ENCODE data around the gene CBLC. TPM values are rescaled to one million over a fixed set of nuclear protein-coding genes. Genes with fewer than 3 reads are reported as not detected.
"Not testable (repeated sequence)": the region's sequence is repeated elsewhere in the genome, so short reads cannot be mapped to it uniquely, and the experiment has no call there.

Gene CBLC
- total and polyA plus RNA-seq, 10 of the 15 experiments (the other 5 are each of a cell fraction or from before 2014, with no cell fraction given) = not detected

DNA sequence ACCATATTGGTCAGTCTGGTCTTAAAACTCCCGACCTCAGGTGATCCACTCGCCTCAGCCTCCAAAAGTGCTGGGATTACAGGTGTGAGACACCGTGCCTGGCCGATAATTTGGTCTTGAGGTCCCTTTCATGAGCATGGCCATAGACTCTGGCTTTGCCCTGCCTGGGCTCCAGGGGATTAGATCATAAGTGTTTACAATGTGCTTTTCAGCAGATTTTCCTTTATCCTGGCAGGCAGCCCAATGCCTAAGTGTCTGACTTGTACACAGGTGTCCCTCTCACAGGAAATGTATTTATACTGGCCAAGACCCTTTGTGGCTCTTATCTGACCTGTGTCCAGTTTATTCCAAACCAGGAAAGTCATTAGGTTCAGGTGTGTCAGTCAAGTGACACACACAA is 47.1 kb downstream of the CBLC start:
- Histone ChIP-seq H3K79me2 (ENCODE audit: control insufficient read depth, insufficient read depth, low read length) (no peaks in the 10 kb centered on the region), H3K9ac (ENCODE audit: control insufficient read depth, insufficient read depth, low read length) (no peak overlapping the region), H3K27ac (ENCODE audit: control insufficient read depth, insufficient read depth) (no peak overlapping the region), H3K36me3 (ENCODE audit: control insufficient read depth in 2 of 2, insufficient read depth in 2 of 2, low read length in 1 of 2) (no peaks in the 10 kb centered on the region), H3K9me3 (replicated peaks; ENCODE audit: control insufficient read depth, insufficient read depth, low read length) (no peaks in the 10 kb centered on the region), H3K4me1 (ENCODE audit: control insufficient read depth, insufficient read depth, low read length) (no peaks in the 10 kb centered on the region), H3K4me2 (ENCODE audit: control insufficient read depth, insufficient read depth) (no peak overlapping the region), H2AFZ (ENCODE audit: control insufficient read depth, low read depth, low read length) (no peak overlapping the region), H3K27me3 (replicated peaks in 1 of 2; ENCODE audit: control insufficient read depth in 2 of 2, insufficient read depth in 2 of 2, low read length in 1 of 2) (0 out of 4 replicates have a peak, but pooled peaks cover 0 to 1% of the 10 kb centered on the region in 2 experiments), H4K20me1 (ENCODE audit: control insufficient read depth, insufficient read depth) (no peaks in the 10 kb centered on the region), H3K4me3 (no peak overlapping the region)
- BruUV-seq (replicated peaks) = no TSS peak
- POLR2A ChIA-PET = no interaction called here
- intact Hi-C loops (cut with micrococcal nuclease; ENCODE audit: unreplicated experiment) = no loop called here
- no peak for ATAC-seq
- no peak for DNase-seq (ENCODE audit: low read depth, low spot score)
- TF ChIP-seq RBBP5 (conservative IDR thresholded peaks at IDR 0.05) = no peak
- TF ChIP-seq, protein P1, sequence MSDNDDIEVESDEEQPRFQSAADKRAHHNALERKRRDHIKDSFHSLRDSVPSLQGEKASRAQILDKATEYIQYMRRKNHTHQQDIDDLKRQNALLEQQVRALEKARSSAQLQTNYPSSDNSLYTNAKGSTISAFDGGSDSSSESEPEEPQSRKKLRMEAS (IDR thresholded peaks at IDR 0.05; ENCODE audit: low read depth, low read length) = no peak
- TF ChIP-seq TAF1 (IDR thresholded peaks at IDR 0.05; ENCODE audit: borderline replicate concordance, low read depth, low read length) = no peak
- TF ChIP-seq, protein P2, sequence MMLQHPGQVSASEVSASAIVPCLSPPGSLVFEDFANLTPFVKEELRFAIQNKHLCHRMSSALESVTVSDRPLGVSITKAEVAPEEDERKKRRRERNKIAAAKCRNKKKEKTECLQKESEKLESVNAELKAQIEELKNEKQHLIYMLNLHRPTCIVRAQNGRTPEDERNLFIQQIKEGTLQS (IDR thresholded peaks at IDR 0.05; ENCODE audit: borderline replicate concordance, extremely low read depth, low read depth, low read length) = no peak
- TF ChIP-seq ETV6 (conservative IDR thresholded peaks at IDR 0.05 in 1 of 2, IDR thresholded peaks at IDR 0.05 in 1 of 2; ENCODE audit: borderline replicate concordance in 1 of 2, low read depth in 1 of 2) = no peak
- TF ChIP-seq, protein P3, sequence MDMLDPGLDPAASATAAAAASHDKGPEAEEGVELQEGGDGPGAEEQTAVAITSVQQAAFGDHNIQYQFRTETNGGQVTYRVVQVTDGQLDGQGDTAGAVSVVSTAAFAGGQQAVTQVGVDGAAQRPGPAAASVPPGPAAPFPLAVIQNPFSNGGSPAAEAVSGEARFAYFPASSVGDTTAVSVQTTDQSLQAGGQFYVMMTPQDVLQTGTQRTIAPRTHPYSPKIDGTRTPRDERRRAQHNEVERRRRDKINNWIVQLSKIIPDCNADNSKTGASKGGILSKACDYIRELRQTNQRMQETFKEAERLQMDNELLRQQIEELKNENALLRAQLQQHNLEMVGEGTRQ (IDR thresholded peaks at IDR 0.05; ENCODE audit: borderline replicate concordance, low read depth, low read length) = no peak
- TF ChIP-seq, protein P4, sequence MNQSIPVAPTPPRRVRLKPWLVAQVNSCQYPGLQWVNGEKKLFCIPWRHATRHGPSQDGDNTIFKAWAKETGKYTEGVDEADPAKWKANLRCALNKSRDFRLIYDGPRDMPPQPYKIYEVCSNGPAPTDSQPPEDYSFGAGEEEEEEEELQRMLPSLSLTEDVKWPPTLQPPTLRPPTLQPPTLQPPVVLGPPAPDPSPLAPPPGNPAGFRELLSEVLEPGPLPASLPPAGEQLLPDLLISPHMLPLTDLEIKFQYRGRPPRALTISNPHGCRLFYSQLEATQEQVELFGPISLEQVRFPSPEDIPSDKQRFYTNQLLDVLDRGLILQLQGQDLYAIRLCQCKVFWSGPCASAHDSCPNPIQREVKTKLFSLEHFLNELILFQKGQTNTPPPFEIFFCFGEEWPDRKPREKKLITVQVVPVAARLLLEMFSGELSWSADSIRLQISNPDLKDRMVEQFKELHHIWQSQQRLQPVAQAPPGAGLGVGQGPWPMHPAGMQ (IDR thresholded peaks at IDR 0.05; ENCODE audit: borderline replicate concordance) = no peak
- TF ChIP-seq MYC (IDR thresholded peaks at IDR 0.05; ENCODE audit: insufficient read depth, insufficient read length, insufficient replicate concordance, low read length, severe bottlenecking) = no peak
- no peak for TF ChIP-seq IKZF2 (IDR thresholded peaks at IDR 0.05)
- TF ChIP-seq, protein P5, sequence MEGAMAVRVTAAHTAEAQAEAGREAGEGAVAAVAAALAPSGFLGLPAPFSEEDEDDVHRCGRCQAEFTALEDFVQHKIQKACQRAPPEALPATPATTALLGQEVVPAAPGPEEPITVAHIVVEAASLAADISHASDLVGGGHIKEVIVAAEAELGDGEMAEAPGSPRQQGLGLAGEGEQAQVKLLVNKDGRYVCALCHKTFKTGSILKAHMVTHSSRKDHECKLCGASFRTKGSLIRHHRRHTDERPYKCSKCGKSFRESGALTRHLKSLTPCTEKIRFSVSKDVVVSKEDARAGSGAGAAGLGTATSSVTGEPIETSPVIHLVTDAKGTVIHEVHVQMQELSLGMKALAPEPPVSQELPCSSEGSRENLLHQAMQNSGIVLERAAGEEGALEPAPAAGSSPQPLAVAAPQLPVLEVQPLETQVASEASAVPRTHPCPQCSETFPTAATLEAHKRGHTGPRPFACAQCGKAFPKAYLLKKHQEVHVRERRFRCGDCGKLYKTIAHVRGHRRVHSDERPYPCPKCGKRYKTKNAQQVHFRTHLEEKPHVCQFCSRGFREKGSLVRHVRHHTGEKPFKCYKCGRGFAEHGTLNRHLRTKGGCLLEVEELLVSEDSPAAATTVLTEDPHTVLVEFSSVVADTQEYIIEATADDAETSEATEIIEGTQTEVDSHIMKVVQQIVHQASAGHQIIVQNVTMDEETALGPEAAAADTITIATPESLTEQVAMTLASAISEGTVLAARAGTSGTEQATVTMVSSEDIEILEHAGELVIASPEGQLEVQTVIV (IDR thresholded peaks at IDR 0.05; ENCODE audit: borderline replicate concordance, partially characterized antibody) = no peak
- TF ChIP-seq MYB (IDR thresholded peaks at IDR 0.05; ENCODE audit: borderline replicate concordance, low read depth, low read length) = no peak
- no peak for TF ChIP-seq ZNF622 (IDR thresholded peaks at IDR 0.05)
- RAD21 ChIA-PET (ENCODE audit: unreplicated experiment) = no interaction called here
- SMC1A ChIA-PET (ENCODE audit: uncharacterized antibody, unreplicated experiment) = no interaction called here
- CTCF ChIA-PET = no interaction called here
- 8% methylated on average over 4 of the region's 4 CpGs for WGBS (ENCODE audit: insufficient coverage, insufficient replicate concordance, low lambda C conversion rate, missing lambda C conversion rate)
- in situ Hi-C loops (cut with MboI) = no loop called here
- FAIRE-seq = no peak

DNA sequence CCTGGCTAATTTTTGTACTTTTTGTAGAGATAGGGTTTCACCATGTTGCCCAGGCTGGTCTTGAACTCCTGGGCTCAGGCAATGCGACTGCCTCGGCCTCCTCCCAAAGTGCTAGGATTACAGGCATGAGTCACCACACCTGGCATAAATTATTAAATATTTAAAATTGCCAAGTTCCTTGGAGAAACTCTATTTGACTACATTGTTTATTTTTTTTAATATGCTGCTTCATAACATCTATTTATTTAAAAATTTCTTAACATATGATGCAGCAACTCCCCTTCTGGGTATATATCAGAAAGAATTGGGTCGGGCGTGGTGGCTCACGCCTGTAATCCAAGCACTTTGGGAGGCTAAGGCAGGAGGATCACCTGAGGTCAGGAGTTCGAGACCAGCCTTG is 55.2 kb downstream of the CBLC start:
- H3K4me3 ChIP-seq; BruUV-seq (replicated peaks); intact Hi-C loops (cut with micrococcal nuclease; ENCODE audit: unreplicated experiment); H4K20me1 ChIP-seq (ENCODE audit: control insufficient read depth, insufficient read depth); ATAC-seq; H3K79me2 ChIP-seq (ENCODE audit: control insufficient read depth, insufficient read depth, low read length); H3K36me3 ChIP-seq (ENCODE audit: control insufficient read depth in 2 of 2, insufficient read depth in 2 of 2, low read length in 1 of 2); RAD21 ChIA-PET (ENCODE audit: unreplicated experiment); CTCF ChIA-PET; H3K27me3 ChIP-seq (replicated peaks in 1 of 2; ENCODE audit: control insufficient read depth in 2 of 2, insufficient read depth in 2 of 2, low read length in 1 of 2); H3K9me3 ChIP-seq (replicated peaks; ENCODE audit: control insufficient read depth, insufficient read depth, low read length); POLR2A ChIA-PET; in situ Hi-C loops (cut with MboI); DNase-seq (ENCODE audit: low read depth, low spot score); H3K4me1 ChIP-seq (ENCODE audit: control insufficient read depth, insufficient read depth, low read length); SMC1A ChIA-PET (ENCODE audit: uncharacterized antibody, unreplicated experiment); H3K27ac ChIP-seq (ENCODE audit: control insufficient read depth, insufficient read depth); FAIRE-seq; H3K9ac ChIP-seq (ENCODE audit: control insufficient read depth, insufficient read depth, low read length); H2AFZ ChIP-seq (ENCODE audit: control insufficient read depth, low read depth, low read length); H3K4me2 ChIP-seq (ENCODE audit: control insufficient read depth, insufficient read depth): not testable (repeated sequence)
- whole genome bisulfite sequencing (ENCODE audit: insufficient coverage, insufficient replicate concordance, low lambda C conversion rate, missing lambda C conversion rate) = 42% methylated on average over 6 of the region's 6 CpGs

Measured in GM12878 (cell line).